Fibroblast of lung (primary cell): Measurements from ENCODE around the gene ACBD6.

Experiments
- EZH2 ChIP-seq: IDR thresholded peaks from 2 replicates; pipeline ENCODE4 v1.5.1; 2012; ENCODE audit warnings: low read length, control low read depth, mild to moderate bottlenecking; ENCODE audit errors: missing control alignments
- TF ChIP-seq, protein P1 (sequence below), 2 donors: IDR thresholded peaks in 1 of 2; conservative IDR thresholded peaks in 1 of 2; 1 replicate in 1 of 2; 2 replicates in 1 of 2; pipeline ENCODE4 v1.5.1; 2011 to 2012; ENCODE audit warnings: low read length in 2 of 2, control low read depth in 1 of 2, inconsistent platforms in 1 of 2, low read depth in 1 of 2, mild to moderate bottlenecking in 1 of 2

DNA sequence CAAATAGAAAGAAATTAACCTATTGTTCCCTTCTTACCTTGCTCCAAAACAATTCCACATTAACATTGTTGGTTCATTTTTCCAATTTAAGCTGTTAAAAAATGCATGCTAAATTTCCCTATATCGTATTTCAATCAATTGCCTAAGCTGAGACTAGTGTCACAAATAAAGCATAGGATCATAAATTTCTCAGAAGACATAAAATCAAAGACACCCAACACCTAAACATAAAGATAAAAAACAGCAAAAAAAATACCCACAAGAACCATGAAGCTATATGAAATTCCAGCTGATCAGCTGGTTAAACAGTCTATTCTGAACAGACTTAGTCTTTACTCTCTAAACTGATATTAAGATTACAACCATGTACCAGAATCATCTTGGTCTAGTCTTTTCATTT is 32.3 kb downstream of the ACBD6 start:
- TF ChIP-seq, protein P1, sequence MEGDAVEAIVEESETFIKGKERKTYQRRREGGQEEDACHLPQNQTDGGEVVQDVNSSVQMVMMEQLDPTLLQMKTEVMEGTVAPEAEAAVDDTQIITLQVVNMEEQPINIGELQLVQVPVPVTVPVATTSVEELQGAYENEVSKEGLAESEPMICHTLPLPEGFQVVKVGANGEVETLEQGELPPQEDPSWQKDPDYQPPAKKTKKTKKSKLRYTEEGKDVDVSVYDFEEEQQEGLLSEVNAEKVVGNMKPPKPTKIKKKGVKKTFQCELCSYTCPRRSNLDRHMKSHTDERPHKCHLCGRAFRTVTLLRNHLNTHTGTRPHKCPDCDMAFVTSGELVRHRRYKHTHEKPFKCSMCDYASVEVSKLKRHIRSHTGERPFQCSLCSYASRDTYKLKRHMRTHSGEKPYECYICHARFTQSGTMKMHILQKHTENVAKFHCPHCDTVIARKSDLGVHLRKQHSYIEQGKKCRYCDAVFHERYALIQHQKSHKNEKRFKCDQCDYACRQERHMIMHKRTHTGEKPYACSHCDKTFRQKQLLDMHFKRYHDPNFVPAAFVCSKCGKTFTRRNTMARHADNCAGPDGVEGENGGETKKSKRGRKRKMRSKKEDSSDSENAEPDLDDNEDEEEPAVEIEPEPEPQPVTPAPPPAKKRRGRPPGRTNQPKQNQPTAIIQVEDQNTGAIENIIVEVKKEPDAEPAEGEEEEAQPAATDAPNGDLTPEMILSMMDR (conservative IDR thresholded peaks at IDR 0.05 in 1 of 2, IDR thresholded peaks at IDR 0.05 in 1 of 2; ENCODE audit: low read depth in 1 of 2, low read length in 2 of 2), result no peak
- TF ChIP-seq EZH2, result no peak
